Measurements from ENCODE around the gene ZCWPW1.

GRCh38 chr7:100370303-100370702 lies 58.2 kb downstream of the ZCWPW1 start:
- TF ChIP-seq, protein P1, sequence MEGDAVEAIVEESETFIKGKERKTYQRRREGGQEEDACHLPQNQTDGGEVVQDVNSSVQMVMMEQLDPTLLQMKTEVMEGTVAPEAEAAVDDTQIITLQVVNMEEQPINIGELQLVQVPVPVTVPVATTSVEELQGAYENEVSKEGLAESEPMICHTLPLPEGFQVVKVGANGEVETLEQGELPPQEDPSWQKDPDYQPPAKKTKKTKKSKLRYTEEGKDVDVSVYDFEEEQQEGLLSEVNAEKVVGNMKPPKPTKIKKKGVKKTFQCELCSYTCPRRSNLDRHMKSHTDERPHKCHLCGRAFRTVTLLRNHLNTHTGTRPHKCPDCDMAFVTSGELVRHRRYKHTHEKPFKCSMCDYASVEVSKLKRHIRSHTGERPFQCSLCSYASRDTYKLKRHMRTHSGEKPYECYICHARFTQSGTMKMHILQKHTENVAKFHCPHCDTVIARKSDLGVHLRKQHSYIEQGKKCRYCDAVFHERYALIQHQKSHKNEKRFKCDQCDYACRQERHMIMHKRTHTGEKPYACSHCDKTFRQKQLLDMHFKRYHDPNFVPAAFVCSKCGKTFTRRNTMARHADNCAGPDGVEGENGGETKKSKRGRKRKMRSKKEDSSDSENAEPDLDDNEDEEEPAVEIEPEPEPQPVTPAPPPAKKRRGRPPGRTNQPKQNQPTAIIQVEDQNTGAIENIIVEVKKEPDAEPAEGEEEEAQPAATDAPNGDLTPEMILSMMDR (IDR thresholded peaks at IDR 0.05), result no peak
- TF ChIP-seq JUND (IDR thresholded peaks at IDR 0.05) (no peak), CHD2 (IDR thresholded peaks at IDR 0.05; ENCODE audit: low read length, partially characterized antibody) (no peak), RFX5 (IDR thresholded peaks at IDR 0.05; ENCODE audit: low read length) (no peak), PBX3 (IDR thresholded peaks at IDR 0.05) (no peak), EP300 (IDR thresholded peaks at IDR 0.05; ENCODE audit: borderline replicate concordance in 1 of 2, low read depth in 1 of 2, low read length in 1 of 2) (no peak), POLR2AphosphoS5 (IDR thresholded peaks at IDR 0.05; ENCODE audit: low read depth, low read length) (no peak), RAD21 (IDR thresholded peaks at IDR 0.05; ENCODE audit: low read length) (no peak), NRF1 (IDR thresholded peaks at IDR 0.05; ENCODE audit: low read depth, low read length) (no peak), GATA2 (CRISPR knock-in tag; IDR thresholded peaks at IDR 0.05) (no peak), IRF3 (IDR thresholded peaks at IDR 0.05; ENCODE audit: low read depth, low read length) (no peak)
- TF ChIP-seq, protein P2, sequence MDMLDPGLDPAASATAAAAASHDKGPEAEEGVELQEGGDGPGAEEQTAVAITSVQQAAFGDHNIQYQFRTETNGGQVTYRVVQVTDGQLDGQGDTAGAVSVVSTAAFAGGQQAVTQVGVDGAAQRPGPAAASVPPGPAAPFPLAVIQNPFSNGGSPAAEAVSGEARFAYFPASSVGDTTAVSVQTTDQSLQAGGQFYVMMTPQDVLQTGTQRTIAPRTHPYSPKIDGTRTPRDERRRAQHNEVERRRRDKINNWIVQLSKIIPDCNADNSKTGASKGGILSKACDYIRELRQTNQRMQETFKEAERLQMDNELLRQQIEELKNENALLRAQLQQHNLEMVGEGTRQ (IDR thresholded peaks at IDR 0.05; ENCODE audit: borderline replicate concordance, low read depth, low read length), result no peak

All from SK-N-SH (cell line).